Midbrain (tissue), 1 donor: ENCODE measurements around the gene DPY19L1.
"Not testable (repeated sequence)": the region's sequence is repeated elsewhere in the genome, so short reads cannot be mapped to it uniquely, and the experiment has no call there.

Experiments
- DNase-seq: peaks from one replicate; lab custom pipeline; 2025; lab: John Stamatoyannopoulos, UW

The DPY19L1 gene

GRCh38 chr7:35037211-35037525 is at the start of gene DPY19L1:
DPY19L1 (minus strand) TSS chr7:35037485; CDS start chr7:35037394, 91 bp downstream.
- no peak for DNase-seq

GRCh38 chr7:35079517-35079916 is 42.2 kb upstream of the DPY19L1 start:
- DNase-seq = not testable (repeated sequence)

- DNase-seq = not testable (repeated sequence)
These were observed 36.7 kb upstream of the DPY19L1 start for GRCh38 chr7:35074008-35074407.

GRCh38 chr7:35072950-35073827 is 35.9 kb upstream of the DPY19L1 start:
- DNase-seq = peak; percentile 1

- DNase-seq = not testable (repeated sequence)
These were observed 31.8 kb upstream of the DPY19L1 start for GRCh38 chr7:35069084-35069483.

GRCh38 chr7:35065382-35065781 is 28.1 kb upstream of the DPY19L1 start:
- DNase-seq = not testable (repeated sequence)

GRCh38 chr7:35058571-35058970 is 21.3 kb upstream of the DPY19L1 start:
- DNase-seq = not testable (repeated sequence)

GRCh38 chr7:35057505-35058451 is 20.5 kb upstream of the DPY19L1 start:
- DNase-seq = not testable (repeated sequence)

- not testable (repeated sequence) for DNase-seq
These were observed 18.4 kb upstream of the DPY19L1 start for GRCh38 chr7:35055733-35056132.

- DNase-seq = not testable (repeated sequence)
These were observed 16.3 kb upstream of the DPY19L1 start for GRCh38 chr7:35053488-35054175.

- DNase-seq = not testable (repeated sequence)
These were observed 11.1 kb upstream of the DPY19L1 start for GRCh38 chr7:35048390-35048789.

- DNase-seq = not testable (repeated sequence)
These were observed 10.6 kb upstream of the DPY19L1 start for GRCh38 chr7:35047912-35048305.

GRCh38 chr7:35047263-35047911 is 10.1 kb upstream of the DPY19L1 start:
- not testable (repeated sequence) for DNase-seq

GRCh38 chr7:35043301-35043700 is 6.0 kb upstream of the DPY19L1 start:
- DNase-seq = not testable (repeated sequence)

- DNase-seq = no peak
These were observed 3.6 kb upstream of the DPY19L1 start for GRCh38 chr7:35040906-35041305.

GRCh38 chr7:35039343-35039742 is 2.1 kb upstream of the DPY19L1 start:
- DNase-seq = no peak

GRCh38 chr7:35038354-35038753 is 1.1 kb upstream of the DPY19L1 start:
- no peak for DNase-seq

GRCh38 chr7:35037526-35038341 is 449 bp upstream of the DPY19L1 start:
- peak; percentile 94 for DNase-seq

- DNase-seq = peak; percentile 67
These were observed 719 bp downstream of the DPY19L1 start for GRCh38 chr7:35036361-35037171.

- peak; percentile 34 for DNase-seq
These were observed 1.7 kb downstream of the DPY19L1 start for GRCh38 chr7:35035511-35035961.
